Measurements from ENCODE around the gene ANKS1A. TPM values are rescaled to one million over a fixed set of nuclear protein-coding genes. Genes with fewer than 3 reads are reported as not detected.

ANKS1A gene
- total RNA-seq, 1 experiment from 2014 or later, result 24.0 TPM

DNA sequence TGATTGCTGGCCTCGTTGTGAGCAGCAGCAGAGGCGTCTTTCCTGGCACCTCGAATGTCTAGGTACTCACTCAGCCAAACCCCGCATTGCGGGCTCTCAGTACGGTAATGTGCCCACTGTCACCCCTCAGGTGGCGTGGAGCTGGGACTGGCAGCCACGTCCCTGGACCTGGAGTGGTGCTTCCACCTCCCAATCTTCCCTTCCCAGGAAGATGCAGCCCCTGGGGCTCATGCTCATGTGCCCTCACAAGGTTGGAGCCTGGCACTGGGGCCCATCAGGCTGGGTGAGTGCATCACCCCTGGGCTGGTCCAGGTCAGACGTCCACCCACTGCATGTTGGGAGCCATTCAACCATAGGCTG, 176.4 kb downstream of the ANKS1A start:
- ChIA-PET CTCF (interaction anchor here (1.3 kb wide), 1 partner anchor 78 kb away, joined by 8 read pairs; no protein-coding TSS in a partner anchor), POLR2A (no interaction called here)
- no peak overlapping the region for H3K4me3 Mint-ChIP-seq (ENCODE audit: unreplicated experiment)

DNA sequence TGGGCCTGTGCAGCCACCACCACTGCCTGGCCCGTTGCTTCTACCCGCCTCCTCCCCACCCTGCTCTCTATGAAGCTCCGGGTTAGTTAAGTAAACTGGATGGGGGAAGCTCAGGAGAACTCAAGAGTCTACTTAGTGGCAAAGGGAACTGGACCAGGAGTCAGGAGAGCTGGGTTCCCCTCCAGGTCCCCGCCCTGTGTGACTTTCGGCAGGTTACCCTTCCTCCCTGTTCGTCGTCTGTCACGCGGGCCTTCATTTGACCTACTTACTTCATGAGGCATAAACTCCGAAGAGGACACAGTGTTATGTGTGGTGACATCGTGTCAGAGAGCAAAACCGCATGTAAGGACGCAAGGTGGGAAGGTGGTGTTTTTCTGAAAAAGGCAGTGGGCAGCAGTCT, 176.8 kb downstream of the ANKS1A start:
- Mint-ChIP-seq H3K27ac (ENCODE audit: unreplicated experiment) (no peak overlapping the region), H3K9me3 (ENCODE audit: unreplicated experiment) (no peaks in the 10 kb centered on the region), H3K27me3 (ENCODE audit: insufficient read depth, unreplicated experiment) (no peaks in the 10 kb centered on the region), H3K4me3 (ENCODE audit: unreplicated experiment) (no peak overlapping the region), H3K4me1 (ENCODE audit: low read depth, unreplicated experiment) (peaks cover 3% of the 10 kb centered on the region), H3K36me3 (ENCODE audit: insufficient read depth, unreplicated experiment) (peaks cover 42% of the 10 kb centered on the region)
- BruUV-seq (replicated peaks), result no TSS peak
- no peaks in the 10 kb centered on the region for H3K4me1 ChIP-seq
- TF ChIP-seq, protein P1, sequence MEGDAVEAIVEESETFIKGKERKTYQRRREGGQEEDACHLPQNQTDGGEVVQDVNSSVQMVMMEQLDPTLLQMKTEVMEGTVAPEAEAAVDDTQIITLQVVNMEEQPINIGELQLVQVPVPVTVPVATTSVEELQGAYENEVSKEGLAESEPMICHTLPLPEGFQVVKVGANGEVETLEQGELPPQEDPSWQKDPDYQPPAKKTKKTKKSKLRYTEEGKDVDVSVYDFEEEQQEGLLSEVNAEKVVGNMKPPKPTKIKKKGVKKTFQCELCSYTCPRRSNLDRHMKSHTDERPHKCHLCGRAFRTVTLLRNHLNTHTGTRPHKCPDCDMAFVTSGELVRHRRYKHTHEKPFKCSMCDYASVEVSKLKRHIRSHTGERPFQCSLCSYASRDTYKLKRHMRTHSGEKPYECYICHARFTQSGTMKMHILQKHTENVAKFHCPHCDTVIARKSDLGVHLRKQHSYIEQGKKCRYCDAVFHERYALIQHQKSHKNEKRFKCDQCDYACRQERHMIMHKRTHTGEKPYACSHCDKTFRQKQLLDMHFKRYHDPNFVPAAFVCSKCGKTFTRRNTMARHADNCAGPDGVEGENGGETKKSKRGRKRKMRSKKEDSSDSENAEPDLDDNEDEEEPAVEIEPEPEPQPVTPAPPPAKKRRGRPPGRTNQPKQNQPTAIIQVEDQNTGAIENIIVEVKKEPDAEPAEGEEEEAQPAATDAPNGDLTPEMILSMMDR (IDR thresholded peaks at IDR 0.05; ENCODE audit: insufficient read depth in 1 of 2, low read depth in 1 of 2, low read length in 1 of 2, severe bottlenecking in 1 of 2, unreplicated experiment in 1 of 2), result no peak
- no peaks in the 10 kb centered on the region for H3K27me3 ChIP-seq (replicated peaks; ENCODE audit: control insufficient read depth, insufficient read depth, low read length)
- H3K4me3 ChIP-seq (ENCODE audit: low read depth, low read length), result no peak overlapping the region
- H3K9me3 ChIP-seq, result no peaks in the 10 kb centered on the region
- POLR2A ChIA-PET, result no interaction called here
- H3K36me3 ChIP-seq (ENCODE audit: control insufficient read depth, insufficient read depth, low read length), result no peaks in the 10 kb centered on the region; the same call in 1 of the 2 replicates
- DNase-seq, result no peak
- CTCF ChIA-PET, result no interaction called here
- intact Hi-C loops (cut with micrococcal nuclease; ENCODE audit: unreplicated experiment), result loop anchor here (1.0 kb wide), 1 partner anchor 80 kb away; no protein-coding TSS in a partner anchor

More for the DNA sequence above, 176.4 kb downstream of the ANKS1A start:
- H3K4me3 ChIP-seq (ENCODE audit: low read depth, low read length), result no peak overlapping the region
- Mint-ChIP-seq H3K27me3 (ENCODE audit: insufficient read depth, unreplicated experiment) (no peaks in the 10 kb centered on the region), H3K4me1 (ENCODE audit: low read depth, unreplicated experiment) (no peaks in the 10 kb centered on the region), H3K27ac (ENCODE audit: unreplicated experiment) (no peak overlapping the region), H3K9me3 (ENCODE audit: unreplicated experiment) (no peaks in the 10 kb centered on the region), H3K36me3 (ENCODE audit: insufficient read depth, unreplicated experiment) (peaks cover 38% of the 10 kb centered on the region)
- intact Hi-C loops (cut with micrococcal nuclease; ENCODE audit: unreplicated experiment), result loop anchor here (1.0 kb wide), 1 partner anchor 79 kb away; no protein-coding TSS in a partner anchor
- H3K4me1 ChIP-seq, result no peaks in the 10 kb centered on the region
- no peaks in the 10 kb centered on the region for H3K9me3 ChIP-seq
- TF ChIP-seq, protein P1 (IDR thresholded peaks at IDR 0.05; ENCODE audit: insufficient read depth in 1 of 2, low read depth in 1 of 2, low read length in 1 of 2, severe bottlenecking in 1 of 2, unreplicated experiment in 1 of 2), result no peak
- DNase-seq, result no peak
- no peaks in the 10 kb centered on the region; the same call in 1 of the 2 replicates for H3K36me3 ChIP-seq (ENCODE audit: control insufficient read depth, insufficient read depth, low read length)
- H3K27me3 ChIP-seq (replicated peaks; ENCODE audit: control insufficient read depth, insufficient read depth, low read length), result no peaks in the 10 kb centered on the region
- BruUV-seq (replicated peaks), result no TSS peak

DNA sequence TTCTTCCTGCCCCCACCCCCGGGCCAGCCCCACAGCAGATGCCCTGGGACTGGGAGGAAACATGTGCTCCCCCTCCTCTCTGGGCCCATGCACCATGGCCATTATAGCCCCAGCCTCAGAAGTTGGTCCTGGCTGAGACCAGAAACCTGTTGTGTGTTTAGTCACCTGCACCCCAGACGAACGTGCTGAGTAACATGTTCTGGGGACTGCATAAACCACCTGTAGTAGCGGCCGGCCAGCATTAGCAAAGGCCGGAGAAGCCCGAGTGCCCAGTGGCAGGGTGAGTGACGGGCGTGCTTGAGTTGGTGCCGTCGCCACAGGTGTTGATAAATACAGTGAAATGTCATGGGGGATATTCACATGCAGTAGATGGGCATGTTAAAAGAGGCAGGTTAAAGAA, 178.2 kb downstream of the ANKS1A start:
- ChIA-PET CTCF (interaction anchor here (0.7 kb wide), 1 partner anchor 823 kb away, joined by 5 read pairs; no protein-coding TSS in a partner anchor), POLR2A (interaction anchor here (0.7 kb wide), 1 partner anchor 1064 kb away, joined by 4 read pairs; no protein-coding TSS in a partner anchor)
- H3K27me3 ChIP-seq (replicated peaks; ENCODE audit: control insufficient read depth, insufficient read depth, low read length), result no peaks in the 10 kb centered on the region
- no peak for DNase-seq
- Mint-ChIP-seq H3K36me3 (ENCODE audit: insufficient read depth, unreplicated experiment) (peaks cover 46% of the 10 kb centered on the region), H3K9me3 (ENCODE audit: unreplicated experiment) (no peaks in the 10 kb centered on the region), H3K27ac (ENCODE audit: unreplicated experiment) (no peak overlapping the region), H3K4me1 (ENCODE audit: low read depth, unreplicated experiment) (peaks cover 6% of the 10 kb centered on the region), H3K27me3 (ENCODE audit: insufficient read depth, unreplicated experiment) (no peaks in the 10 kb centered on the region), H3K4me3 (ENCODE audit: unreplicated experiment) (no peak overlapping the region)
- H3K4me1 ChIP-seq, result no peaks in the 10 kb centered on the region
- no peaks in the 10 kb centered on the region for H3K9me3 ChIP-seq
- BruUV-seq (replicated peaks), result no TSS peak
- no peaks in the 10 kb centered on the region; the same call in 1 of the 2 replicates for H3K36me3 ChIP-seq (ENCODE audit: control insufficient read depth, insufficient read depth, low read length)
- TF ChIP-seq, protein P1 (IDR thresholded peaks at IDR 0.05; ENCODE audit: insufficient read depth in 1 of 2, low read depth in 1 of 2, low read length in 1 of 2, severe bottlenecking in 1 of 2, unreplicated experiment in 1 of 2), result no peak
- intact Hi-C loops (cut with micrococcal nuclease; ENCODE audit: unreplicated experiment), result no loop called here
- no peak overlapping the region for H3K4me3 ChIP-seq (ENCODE audit: low read depth, low read length)
